ENCODE data around the gene CASP9.

- TF ChIP-seq CTCF (conservative IDR thresholded peaks at IDR 0.05 in 1 of 2, IDR thresholded peaks at IDR 0.05 in 1 of 2; ENCODE audit: extremely low read depth in 1 of 2, insufficient read depth in 1 of 2, low read depth in 1 of 2, low read length in 2 of 2) (no peak), EZH2 (IDR thresholded peaks at IDR 0.05; ENCODE audit: borderline replicate concordance, low read length) (no peak)
These were observed 81.9 kb downstream of the CASP9 start for GRCh38 chr1:15442119-15442518.

All from mammary epithelial cell (primary cell).